ENCODE results near the gene COG1. TPM values are rescaled to one million over a fixed set of nuclear protein-coding genes. Genes with fewer than 3 reads are reported as not detected.

COG1 gene
- polyA plus RNA-seq, 1 of the 3 experiments (the other 2 are of a cell fraction): 52.8 TPM

- no peak for TF ChIP-seq NRF1 (IDR thresholded peaks at IDR 0.05; ENCODE audit: low read depth, low read length)
- TF ChIP-seq ELF1 (IDR thresholded peaks at IDR 0.05): no peak
- no peak for TF ChIP-seq MAX (IDR thresholded peaks at IDR 0.05; ENCODE audit: low read depth)
- TF ChIP-seq JUND (IDR thresholded peaks at IDR 0.05): no peak
- TF ChIP-seq FOSL2 (IDR thresholded peaks at IDR 0.05; ENCODE audit: borderline replicate concordance, low read depth): no peak
- TF ChIP-seq CTCF (IDR thresholded peaks at IDR 0.05): no peak
- TF ChIP-seq REST (IDR thresholded peaks at IDR 0.05; ENCODE audit: low read depth, low read length): no peak
- no peak for TF ChIP-seq TCF12 (IDR thresholded peaks at IDR 0.05)
- no peak for TF ChIP-seq USF1 (IDR thresholded peaks at IDR 0.05; ENCODE audit: borderline replicate concordance, low read depth)
- no peak for TF ChIP-seq TEAD4 (IDR thresholded peaks at IDR 0.05; ENCODE audit: borderline replicate concordance, insufficient read depth)
- no peaks in the 10 kb centered on the region for H3K27me3 ChIP-seq (ENCODE audit: insufficient read depth)
- H3K9me2 ChIP-seq: no peaks in the 10 kb centered on the region
- no peaks in the 10 kb centered on the region for H3K79me2 ChIP-seq (ENCODE audit: insufficient read depth)
- 94% methylated on average over 10 of the region's 10 CpGs for WGBS (ENCODE audit: low lambda C conversion rate)
- H3K4me1 ChIP-seq (ENCODE audit: control insufficient read depth in 1 of 2, insufficient read depth in 2 of 2, low read depth in 1 of 2, low read length in 1 of 2): peaks cover 0 to 10% of the 10 kb centered on the region in 2 experiments; a peak in 1 of 4 replicates
- DNase-seq: no peak
- no peaks in the 10 kb centered on the region for H3K9me3 ChIP-seq
- CTCF ChIA-PET: interaction anchor here (1.0 to 22.4 kb wide), 6 partner anchors 11 to 693 kb away, joined by 4 to 691 read pairs (median 6); a partner anchor contains a TSS
- no peaks in the 10 kb centered on the region for H3F3A ChIP-seq (replicated peaks; ENCODE audit: insufficient read depth)
- H3K9ac ChIP-seq: no peak overlapping the region
- peaks cover 9 to 30% of the 10 kb centered on the region in 2 experiments for H3K36me3 ChIP-seq (replicated peaks in 1 of 2; ENCODE audit: control insufficient read depth in 1 of 2, insufficient read depth in 2 of 2, low read length in 1 of 2)
- H2AFZ ChIP-seq (ENCODE audit: low read depth): no peak overlapping the region
- POLR2A ChIA-PET: interaction anchor here (1.3 kb wide), 1 partner anchor 60 kb away, joined by 3 read pairs; no protein-coding TSS in a partner anchor
- H4K20me1 ChIP-seq (ENCODE audit: insufficient read depth): no peaks in the 10 kb centered on the region
- no peak overlapping the region for H3K4me2 ChIP-seq
- no peak overlapping the region for H3K4me3 ChIP-seq (ENCODE audit: low read depth in 2 of 2, low read length in 1 of 2)
- H3K27ac ChIP-seq (ENCODE audit: low read depth in 2 of 2, low read length in 1 of 2): no peak overlapping the region
These were observed 58.2 kb downstream of the COG1 start for GRCh38 chr17:73250851-73251640.
